Transverse colon (tissue), 4 donors: Measurements from ENCODE around the gene TAS2R8. TPM values are rescaled to one million over a fixed set of nuclear protein-coding genes. Genes with fewer than 3 reads are reported as not detected.

Experiments
- DNase-seq: peaks from one replicate; pipeline ENCODE4 v3.0.0-alpha.2; 2019
- H3K27ac ChIP-seq, 4 donors: fragments of 200-600 bp; sonication (generic); 2 replicates each; pipeline ENCODE4 v1.5.1; 2016 to 2018; ENCODE audit warnings: inconsistent platforms in 4 of 4
- H3K27me3 ChIP-seq: fragments of 200-600 bp; sonication (generic); 2 replicates; pipeline ENCODE4 v1.5.1; 2017; ENCODE audit warnings: inconsistent platforms
- H3K36me3 ChIP-seq, 4 donors: fragments of 200-600 bp; sonication (generic); 2 replicates each; pipeline ENCODE4 v1.5.1; 2017 to 2019; ENCODE audit warnings: inconsistent platforms in 4 of 4
- H3K4me1 ChIP-seq, 4 donors: fragments of 200-600 bp; sonication (generic); 2 replicates each; pipeline ENCODE4 v1.5.1; 2017 to 2020; ENCODE audit warnings: inconsistent platforms in 4 of 4
- H3K4me3 ChIP-seq, 4 donors: fragments of 200-600 bp; sonication (generic); 1 replicate in 1 of 4; 2 replicates in 3 of 4; pipeline versions ENCODE4 v1.5.1 to v1.6.1; 2017 to 2019; ENCODE audit warnings: inconsistent platforms in 4 of 4
- H3K9me3 ChIP-seq, 2 donors: fragments of 200-600 bp; sonication (generic); 2 replicates each; pipeline ENCODE4 v1.5.1; 2017 to 2019; ENCODE audit warnings: inconsistent platforms in 2 of 2
- EP300 ChIP-seq: sonication (generic); formaldehyde crosslinking; IDR thresholded peaks from one replicate; pipeline ENCODE4 v1.6.1; 2017; ENCODE audit warnings: antibody characterized with exemption, low read depth
- POLR2A ChIP-seq: fragments of 450-650 bp; IDR thresholded peaks from one replicate; pipeline ENCODE4 v1.6.1; 2016; ENCODE audit warnings: antibody characterized with exemption, mild to moderate bottlenecking, moderate library complexity
- POLR2AphosphoS5 ChIP-seq, 3 donors: sonication (generic); formaldehyde crosslinking; IDR thresholded peaks; one replicate each; pipeline ENCODE4 v1.6.1; 2016; ENCODE audit warnings: antibody characterized with exemption in 3 of 3
- WGBS, 2 donors: methylation state at CpG; one replicate each; pipeline ENCODE4 v1.1.5; 2018; ENCODE audit warnings: low coverage in 1 of 2; 5-methylcytosine and 5-hydroxymethylcytosine counted together
- in situ Hi-C, 4 donors: fragments of 200-750 bp; cut with MboI; loops; one replicate each; pipeline versions ENCODE4 v1.15.0 to v1.15.1; 2017; ENCODE audit warnings: low sequenced_read_pairs in 3 of 4, low pct_ligation_motif_present in 1 of 4, low pct_unique_long_range_greater_than_20kb in 1 of 4
- intact Hi-C: fragments of 100-400 bp; cut with DNase I; formaldehyde crosslinking; loops from one replicate; pipeline ENCODE4 v1.15.1; 2023; ENCODE audit warnings: low total_unique reads
- total RNA-seq, 4 donors: library from RNA; depleted of rRNA; stranded (reverse); fragments of >200 nt; gene quantifications; one replicate each; pipeline ENCODE4 v1.1.0, GENCODE V29; 2016
- TF ChIP-seq, protein P1 (sequence below), 5 experiments: fragments of 200-600 bp in 3 of 5; fragments of 450-650 bp in 2 of 5; sonication (generic) in 3 of 5; IDR thresholded peaks; 1 replicate in 2 of 5; 2 replicates in 3 of 5; pipeline ENCODE4 v1.5.1; 2016 to 2017; ENCODE audit warnings: antibody characterized with exemption in 5 of 5, inconsistent platforms in 3 of 5, mild to moderate bottlenecking in 2 of 5, moderate library complexity in 1 of 5

Gene TAS2R8, protein sequence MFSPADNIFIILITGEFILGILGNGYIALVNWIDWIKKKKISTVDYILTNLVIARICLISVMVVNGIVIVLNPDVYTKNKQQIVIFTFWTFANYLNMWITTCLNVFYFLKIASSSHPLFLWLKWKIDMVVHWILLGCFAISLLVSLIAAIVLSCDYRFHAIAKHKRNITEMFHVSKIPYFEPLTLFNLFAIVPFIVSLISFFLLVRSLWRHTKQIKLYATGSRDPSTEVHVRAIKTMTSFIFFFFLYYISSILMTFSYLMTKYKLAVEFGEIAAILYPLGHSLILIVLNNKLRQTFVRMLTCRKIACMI
- not detected for total RNA-seq

DNA sequence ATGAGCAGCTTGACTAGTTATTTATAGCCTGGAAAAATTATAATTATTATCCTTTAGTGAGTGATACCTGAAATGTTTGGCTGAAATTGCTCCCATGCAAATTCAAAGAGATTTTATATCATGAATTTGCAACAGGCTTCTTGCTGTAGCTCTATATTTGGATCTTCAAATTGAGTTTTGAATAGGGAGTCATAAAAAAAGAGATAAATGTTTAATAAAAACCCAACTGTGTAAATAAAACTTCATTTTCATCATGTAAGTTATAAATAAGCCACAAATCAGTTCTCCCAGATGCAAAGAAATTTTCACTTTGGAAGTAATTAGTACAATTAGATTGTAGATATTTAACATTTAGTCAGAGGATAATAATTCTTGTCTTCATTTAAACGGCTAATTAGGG is at the start of gene TAS2R8:
Gene TAS2R8 (minus strand): TSS at position 101 of the 400 bp plus-strand sequence. CDS start 306 bp downstream, outside the sequence.
- Histone ChIP-seq H3K4me1 (no peaks in the 10 kb centered on the region), H3K27me3 (no peaks in the 10 kb centered on the region), H3K4me3 (no peak within 1 kb of the TSS), H3K9me3 (no peaks in the 10 kb centered on the region), H3K36me3 (no peaks in the 10 kb centered on the region), H3K27ac (no peak within 1 kb of the TSS)
- intact Hi-C loops = no loop called here
- in situ Hi-C loops = no loop called here
- TF ChIP-seq, protein P1, sequence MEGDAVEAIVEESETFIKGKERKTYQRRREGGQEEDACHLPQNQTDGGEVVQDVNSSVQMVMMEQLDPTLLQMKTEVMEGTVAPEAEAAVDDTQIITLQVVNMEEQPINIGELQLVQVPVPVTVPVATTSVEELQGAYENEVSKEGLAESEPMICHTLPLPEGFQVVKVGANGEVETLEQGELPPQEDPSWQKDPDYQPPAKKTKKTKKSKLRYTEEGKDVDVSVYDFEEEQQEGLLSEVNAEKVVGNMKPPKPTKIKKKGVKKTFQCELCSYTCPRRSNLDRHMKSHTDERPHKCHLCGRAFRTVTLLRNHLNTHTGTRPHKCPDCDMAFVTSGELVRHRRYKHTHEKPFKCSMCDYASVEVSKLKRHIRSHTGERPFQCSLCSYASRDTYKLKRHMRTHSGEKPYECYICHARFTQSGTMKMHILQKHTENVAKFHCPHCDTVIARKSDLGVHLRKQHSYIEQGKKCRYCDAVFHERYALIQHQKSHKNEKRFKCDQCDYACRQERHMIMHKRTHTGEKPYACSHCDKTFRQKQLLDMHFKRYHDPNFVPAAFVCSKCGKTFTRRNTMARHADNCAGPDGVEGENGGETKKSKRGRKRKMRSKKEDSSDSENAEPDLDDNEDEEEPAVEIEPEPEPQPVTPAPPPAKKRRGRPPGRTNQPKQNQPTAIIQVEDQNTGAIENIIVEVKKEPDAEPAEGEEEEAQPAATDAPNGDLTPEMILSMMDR (IDR thresholded peaks at IDR 0.05) = no peak
- TF ChIP-seq EP300 = no peak
- TF ChIP-seq POLR2AphosphoS5 (IDR thresholded peaks at IDR 0.05) = no peak
- TF ChIP-seq POLR2A = no peak
- DNase-seq = no peak
- WGBS, 2 donors = 55 to 59% methylated on average over 1 of the region's 1 CpG

DNA sequence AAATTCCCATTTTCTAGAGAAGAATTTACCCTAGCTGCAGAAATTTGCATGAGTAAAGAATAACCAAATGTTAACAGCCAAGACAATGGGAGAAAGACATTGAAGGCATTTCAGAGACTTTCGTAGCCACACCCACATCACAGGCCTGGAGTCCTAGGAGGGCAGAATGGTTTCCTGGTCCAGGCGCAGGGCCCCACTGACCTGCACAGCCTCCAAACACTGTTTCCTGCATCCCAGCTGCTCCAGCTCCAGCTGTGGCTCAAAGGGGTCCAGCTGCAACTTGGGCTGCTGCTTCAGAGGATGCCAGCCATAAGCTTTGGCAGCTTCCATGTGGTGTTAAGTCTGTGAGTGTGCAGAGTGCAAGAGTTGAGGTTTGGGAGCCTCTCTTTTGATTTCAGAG is 48.7 kb upstream of the TAS2R8 start:
- H3K36me3 ChIP-seq = peaks cover 0 to 4% (median 0%) of the 10 kb centered on the region in 4 donors
- H3K27me3 ChIP-seq = no peaks in the 10 kb centered on the region
- H3K4me1 ChIP-seq = no peaks in the 10 kb centered on the region
- TF ChIP-seq POLR2A (no peak), EP300 (no peak), POLR2AphosphoS5 (IDR thresholded peaks at IDR 0.05) (no peak)
- TF ChIP-seq, protein P1 (IDR thresholded peaks at IDR 0.05) = no peak
- no peak overlapping the region for H3K27ac ChIP-seq
- DNase-seq = no peak
- peaks cover 5 to 13% of the 10 kb centered on the region in 2 donors for H3K9me3 ChIP-seq
- in situ Hi-C loops = no loop called here
- 89 to 100% methylated on average over 2 of the region's 2 CpGs for WGBS, 2 donors
- intact Hi-C loops = no loop called here
- no peak overlapping the region for H3K4me3 ChIP-seq

DNA sequence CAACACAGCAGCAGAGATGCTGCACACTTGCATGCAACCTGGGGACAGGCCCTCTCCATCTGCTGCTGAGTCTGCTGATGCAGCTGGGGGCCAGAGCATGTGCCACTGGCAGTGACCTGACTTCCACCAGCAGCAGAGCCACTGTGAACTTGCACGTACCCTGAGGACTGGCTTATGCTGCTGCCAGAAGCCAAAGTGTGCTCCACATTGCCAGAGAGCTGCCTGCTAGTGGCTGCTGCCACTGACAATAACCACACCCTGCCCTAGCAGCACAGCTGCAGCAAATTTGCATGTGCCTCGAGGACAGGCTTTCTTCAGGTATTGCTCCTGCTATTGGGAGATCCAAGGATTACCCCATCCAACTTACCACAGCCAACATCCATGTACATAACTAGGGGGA is 46.7 kb upstream of the TAS2R8 start:
- WGBS, 2 donors = 70% methylated on average over 2 of the region's 2 CpGs; no CpG with 5 or more reads in 1 of the 2 donors
- no peak for TF ChIP-seq POLR2AphosphoS5 (IDR thresholded peaks at IDR 0.05)
- TF ChIP-seq, protein P1 (IDR thresholded peaks at IDR 0.05) = no peak
- TF ChIP-seq EP300 = no peak
- TF ChIP-seq POLR2A = no peak
- H3K36me3 ChIP-seq = peaks cover 0 to 4% (median 0%) of the 10 kb centered on the region in 4 donors
- H3K27ac ChIP-seq = no peak overlapping the region
- H3K27me3 ChIP-seq = no peaks in the 10 kb centered on the region
- in situ Hi-C loops (no loop called here), intact Hi-C loops (no loop called here)
- H3K4me1 ChIP-seq = no peaks in the 10 kb centered on the region
- no peak overlapping the region for H3K4me3 ChIP-seq
- no peak for DNase-seq
- peaks cover 5 to 13% of the 10 kb centered on the region in 2 donors for H3K9me3 ChIP-seq

DNA sequence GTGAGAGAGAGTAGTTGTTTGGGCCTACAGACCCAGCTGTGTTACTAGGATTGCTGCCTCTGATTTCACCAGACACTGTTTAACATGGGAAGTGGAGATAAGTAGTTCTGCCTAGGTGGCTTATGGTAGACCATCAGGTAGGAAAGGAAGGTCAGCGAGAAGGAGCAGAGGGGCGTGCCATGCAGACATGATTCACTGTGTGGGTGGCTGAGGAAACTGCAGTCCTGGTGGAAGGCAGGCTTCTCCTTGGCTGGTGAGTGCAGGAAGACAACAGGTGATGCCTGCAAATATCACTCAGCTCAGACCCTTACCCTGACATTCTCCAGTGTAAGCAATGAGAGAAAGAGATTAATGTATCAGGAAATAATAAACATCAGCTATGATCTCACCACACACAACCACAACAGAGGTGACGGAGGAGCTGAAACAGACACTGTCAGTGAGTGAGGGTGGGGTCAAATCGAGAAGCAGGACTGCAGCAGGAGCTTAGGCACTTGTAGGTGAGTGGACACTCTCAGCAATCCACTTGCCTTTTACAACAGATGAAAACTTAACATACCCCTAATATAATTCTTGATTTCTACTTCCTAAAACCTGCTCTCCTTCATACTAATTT is 44.3 kb upstream of the TAS2R8 start:
- no peak overlapping the region for H3K4me3 ChIP-seq
- intact Hi-C loops (no loop called here), in situ Hi-C loops (no loop called here)
- H3K27me3 ChIP-seq = no peaks in the 10 kb centered on the region
- H3K27ac ChIP-seq = no peak overlapping the region
- WGBS, 2 donors = 75 to 83% methylated on average over 2 to 4 of the region's 4 CpGs
- no peaks in the 10 kb centered on the region for H3K36me3 ChIP-seq
- TF ChIP-seq, protein P1 (IDR thresholded peaks at IDR 0.05) = no peak
- TF ChIP-seq POLR2AphosphoS5 (IDR thresholded peaks at IDR 0.05) (no peak), POLR2A (no peak), EP300 (no peak)
- no peak for DNase-seq
- H3K4me1 ChIP-seq = no peaks in the 10 kb centered on the region
- H3K9me3 ChIP-seq = peaks cover 3 to 7% of the 10 kb centered on the region in 2 donors
